ENCODE data around the gene IFIT1B.
"Not testable (repeated sequence)": the region's sequence is repeated elsewhere in the genome, so short reads cannot be mapped to it uniquely, and the experiment has no call there.

The IFIT1B gene

DNA sequence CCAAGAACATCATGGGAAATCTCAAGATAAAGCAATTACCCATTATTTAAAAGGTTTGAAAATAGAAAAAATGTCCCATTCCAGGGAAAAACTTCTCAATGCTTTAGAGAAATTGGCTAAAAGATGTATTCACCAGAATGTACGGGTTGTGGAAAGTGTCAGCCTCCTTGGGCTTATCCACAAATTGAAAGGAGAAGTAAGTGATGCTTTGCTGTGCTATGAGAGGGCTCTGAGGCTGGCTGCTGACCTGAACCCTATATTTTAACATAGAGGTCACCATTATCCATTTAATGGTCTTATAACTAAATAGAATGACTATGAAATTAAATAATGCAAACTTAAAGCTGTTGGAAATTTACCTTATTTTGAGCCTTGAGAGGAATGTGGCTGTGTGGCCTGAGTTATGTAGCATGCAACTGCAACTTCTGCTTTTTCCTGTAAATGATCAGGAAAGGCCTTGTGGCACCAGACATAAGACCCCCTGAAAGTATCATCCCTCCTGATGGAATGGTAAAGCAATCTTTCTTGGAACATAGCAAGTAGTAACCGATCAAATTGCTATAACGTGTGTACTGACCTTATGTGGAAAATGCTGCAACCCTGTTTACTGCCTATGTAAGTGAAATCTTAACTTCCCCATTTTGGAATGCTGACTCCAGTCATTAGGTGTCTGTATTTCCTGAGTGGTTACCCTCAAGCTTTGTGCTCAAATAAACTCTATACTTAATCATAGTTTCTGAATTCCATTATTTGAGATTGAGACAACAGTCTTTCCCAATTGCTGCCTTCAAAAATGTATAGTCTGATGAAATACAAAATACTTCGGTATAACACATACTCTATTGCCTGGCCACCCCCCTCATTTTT, 6.9 kb downstream of the IFIT1B start:
- no peak for DNase-seq

DNA sequence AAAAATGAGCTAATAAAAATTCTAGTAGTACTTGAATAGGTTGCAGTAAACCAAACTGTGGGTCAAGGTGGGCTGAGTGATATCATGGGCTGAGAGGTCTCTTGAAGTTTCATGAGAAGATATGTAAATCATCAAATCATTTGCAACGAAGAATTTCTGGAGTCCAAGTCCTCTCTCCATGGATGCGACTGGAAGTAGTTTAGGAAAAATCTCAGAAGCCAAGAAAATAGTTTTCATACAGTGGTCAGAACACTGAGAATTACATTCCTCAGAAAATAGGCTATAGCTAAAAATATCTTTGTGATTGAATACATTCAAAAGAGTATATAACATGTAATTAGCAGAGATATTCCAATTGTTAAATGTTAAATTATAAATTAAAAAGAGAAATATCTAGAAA, 10.9 kb downstream of the IFIT1B start:
- DNase-seq: no peak

DNA sequence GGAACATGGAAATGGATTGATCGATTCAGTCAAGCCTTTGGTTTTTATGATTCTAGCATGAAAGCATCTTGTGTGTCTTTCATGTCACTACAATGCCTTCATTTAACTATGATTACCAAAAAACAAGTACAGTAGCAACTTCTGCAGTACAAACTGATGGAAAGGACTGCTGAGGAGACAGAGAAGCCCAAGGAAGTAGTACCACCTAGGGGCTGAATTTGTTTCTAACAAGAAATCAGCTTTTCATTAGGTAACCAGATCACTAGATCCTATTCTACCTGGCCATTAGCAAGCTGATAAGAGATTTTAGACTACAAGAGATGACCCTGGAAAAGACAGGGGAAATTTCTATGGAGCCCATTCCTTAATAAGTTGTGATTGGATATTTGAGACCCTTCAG, 11.4 kb downstream of the IFIT1B start:
- peak in 1 of 14 donors; percentile 9 for DNase-seq

DNA sequence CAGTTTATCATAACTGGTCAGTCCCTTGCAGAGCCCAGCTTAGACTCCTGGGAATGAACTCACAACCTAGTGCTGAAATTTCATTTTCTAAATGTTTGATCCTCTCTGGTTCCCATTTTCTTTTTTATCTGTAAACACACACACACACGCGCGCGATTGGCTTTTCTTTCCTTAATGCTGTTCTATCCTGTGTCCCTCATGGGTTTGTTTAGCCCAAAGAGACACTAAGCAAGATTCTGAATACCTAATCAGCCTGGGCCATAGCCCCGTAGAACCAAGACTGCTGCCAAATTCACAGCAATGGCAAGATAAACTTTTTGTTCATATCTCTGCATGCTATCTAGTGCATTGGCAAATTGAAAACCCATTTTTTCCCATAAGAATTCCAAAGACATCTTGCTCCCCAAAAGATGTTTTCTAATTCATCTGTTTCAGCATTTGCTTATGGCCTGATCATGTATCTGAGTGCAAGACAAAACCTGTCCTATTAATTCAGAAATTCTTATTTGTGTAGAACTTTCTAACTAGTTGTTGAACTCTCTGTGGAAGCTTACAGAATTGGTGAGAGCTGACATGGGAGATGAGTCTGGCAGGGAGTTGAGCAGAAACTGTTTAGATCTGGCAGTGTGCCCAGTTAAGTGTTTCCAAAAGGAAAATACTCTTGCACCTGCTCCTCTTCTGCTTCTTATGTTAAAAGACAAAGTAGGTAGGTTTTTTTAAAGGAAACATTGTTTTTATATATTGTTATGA, 12.8 kb downstream of the IFIT1B start:
- DNase-seq: peak in 1 of 14 donors; percentile 35

DNA sequence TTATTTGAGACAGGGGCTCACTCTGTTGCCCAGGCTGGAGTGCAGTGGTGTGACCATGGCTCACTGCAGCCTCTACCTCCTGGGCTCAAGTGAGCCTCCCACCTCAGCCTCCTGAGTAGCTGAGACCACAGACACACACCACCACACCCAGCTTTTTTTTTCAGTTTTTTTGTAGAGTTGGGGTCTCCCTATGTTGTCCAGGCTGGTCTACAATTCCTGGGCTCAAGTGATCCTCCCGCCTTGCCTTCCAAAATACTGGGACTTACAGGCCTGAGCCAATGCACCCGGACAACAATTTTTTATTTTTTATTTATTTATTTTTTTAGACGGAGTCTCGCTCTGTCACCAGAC, 13.3 kb downstream of the IFIT1B start:
- DNase-seq: not testable (repeated sequence)

DNA sequence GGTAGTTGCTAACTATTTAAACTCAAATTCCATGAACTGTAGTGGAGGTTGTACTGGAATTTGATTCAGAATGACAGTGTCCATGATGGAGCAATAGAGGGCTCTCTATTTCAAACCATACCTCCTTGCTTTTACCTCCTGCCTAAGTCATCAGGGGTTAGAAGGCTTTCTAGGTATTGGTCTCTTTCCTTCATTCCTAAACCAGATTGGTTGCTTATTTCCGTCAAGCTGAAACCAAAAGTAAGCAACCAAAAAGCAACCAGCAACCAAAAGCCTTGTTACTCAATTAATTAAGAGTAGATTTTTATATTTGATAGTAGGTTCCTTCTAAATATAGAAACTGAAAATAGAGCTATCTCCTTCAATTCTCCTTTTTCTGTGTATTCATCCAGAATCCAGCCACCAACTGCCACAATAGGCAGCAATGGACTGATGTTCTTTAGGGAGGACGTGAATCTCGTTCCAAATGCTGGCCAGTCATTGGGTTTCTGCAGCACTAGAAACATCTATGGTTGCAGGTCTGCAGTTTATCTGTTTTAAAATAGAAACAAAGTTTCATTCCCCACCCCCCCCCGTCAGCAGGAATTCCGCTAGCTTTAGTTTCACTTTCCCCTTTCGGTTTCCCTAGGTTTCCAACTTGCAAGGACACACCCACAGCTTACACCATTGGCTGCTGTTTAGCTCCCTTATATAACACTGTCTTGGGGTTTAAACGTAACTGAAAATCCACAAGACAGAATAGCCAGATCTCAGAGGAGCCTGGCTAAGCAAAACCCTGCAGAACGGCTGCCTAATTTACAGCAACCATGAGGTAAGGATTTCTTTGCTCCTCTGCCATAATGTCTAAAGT, 14.3 kb downstream of the IFIT1B start, which contains the start of gene IFIT1:
TSS of gene IFIT1 (plus strand) at position 717 of the 850 bp plus-strand sequence. CDS start at position 807, 90 bp downstream.
- peak in 12 of 14 donors; percentile 23 to 93 (median 50) for DNase-seq

DNA sequence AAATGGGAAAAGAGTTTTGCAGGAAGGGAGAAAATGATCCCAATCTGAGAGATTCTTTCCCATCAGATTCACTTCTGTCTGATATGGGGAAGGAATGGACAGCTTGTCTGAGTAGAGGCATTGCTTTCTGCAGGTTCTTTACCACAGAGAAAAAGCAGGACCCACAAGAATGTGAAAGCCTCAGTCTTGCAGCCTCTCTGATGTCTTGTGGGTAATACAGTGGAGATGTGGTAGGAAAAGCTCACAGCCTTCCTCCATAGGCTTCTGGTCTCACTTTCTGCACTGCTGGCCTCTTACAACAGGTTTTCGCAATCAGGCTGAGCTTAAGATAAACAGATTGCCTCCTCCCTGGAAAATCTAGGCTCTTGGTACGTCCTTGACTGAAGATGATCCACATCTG, 15.1 kb downstream of the IFIT1B start:
- DNase-seq: peak in 7 of 14 donors; percentile 16 to 70 (median 28)

DNA sequence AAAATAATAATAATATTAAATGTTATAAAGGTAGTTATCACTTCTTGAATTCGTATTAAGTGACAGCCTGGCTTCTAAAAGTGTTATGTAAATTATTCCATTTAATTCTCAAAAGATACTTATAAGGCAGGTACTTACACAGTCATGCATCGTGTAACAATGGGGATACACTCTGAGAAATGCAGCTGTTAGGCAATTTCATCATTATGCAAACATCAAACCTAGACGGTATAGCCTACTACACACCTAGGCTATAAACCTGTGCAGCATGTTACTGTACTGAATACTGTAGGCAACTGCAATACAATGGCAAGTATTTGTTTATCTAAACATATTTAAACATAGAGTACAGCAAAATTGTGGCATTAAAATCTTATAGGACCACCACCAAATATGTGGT, 16.0 kb downstream of the IFIT1B start:
- no peak for DNase-seq

DNA sequence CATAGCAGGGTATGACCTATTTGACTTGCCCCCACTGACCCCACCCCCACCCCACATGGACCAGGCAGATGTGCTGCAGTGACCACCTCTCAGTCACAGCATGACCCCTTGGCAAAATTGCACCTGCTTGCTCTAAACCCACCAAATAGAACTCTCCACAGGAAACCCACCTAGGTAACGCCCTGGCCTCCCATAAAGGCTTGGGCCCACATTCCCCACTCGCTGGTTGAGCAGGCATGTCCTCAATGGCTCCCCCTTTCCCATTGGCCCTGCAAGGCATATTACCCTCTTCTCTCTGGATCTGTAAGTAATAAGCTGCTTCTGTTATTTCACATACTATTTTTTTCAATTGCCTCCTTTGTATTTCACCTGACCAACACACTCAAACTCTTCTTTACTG, 17.3 kb downstream of the IFIT1B start:
- DNase-seq: no peak

DNA sequence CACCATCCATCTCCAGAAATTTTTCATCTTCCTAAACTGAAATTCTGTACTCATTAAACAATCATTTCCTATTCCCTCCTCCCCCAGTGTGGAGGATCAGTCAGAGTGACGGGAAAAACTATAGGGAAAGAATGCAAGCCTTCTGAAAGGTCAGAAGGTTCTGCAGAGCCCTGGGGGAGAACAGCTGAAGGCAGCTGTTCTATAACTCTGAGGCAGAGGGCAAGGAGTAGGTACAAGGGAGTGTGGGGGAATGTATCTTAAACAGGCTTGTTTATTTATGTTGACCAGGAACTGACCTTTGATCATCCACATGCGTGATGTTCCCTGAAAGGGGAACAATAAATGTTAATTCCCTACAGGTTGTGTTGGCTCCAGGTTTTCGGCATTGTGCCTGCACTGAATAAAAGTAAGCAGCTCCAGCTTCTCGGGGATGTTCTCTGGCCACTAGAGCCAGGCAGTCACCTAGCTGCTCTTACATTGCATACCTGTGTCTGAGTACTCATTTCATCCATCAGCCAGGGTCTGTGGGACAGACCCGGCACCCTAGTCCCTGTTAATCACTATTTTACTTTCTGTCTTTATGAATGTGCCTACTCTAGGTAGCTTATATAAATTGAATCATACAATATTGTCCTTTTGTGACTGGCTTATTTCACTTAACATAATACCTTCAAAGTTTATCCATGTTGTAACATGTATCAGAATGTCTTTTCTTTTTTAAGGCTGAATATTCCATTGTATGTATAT, 20.3 kb downstream of the IFIT1B start:
- no peak for DNase-seq

DNA sequence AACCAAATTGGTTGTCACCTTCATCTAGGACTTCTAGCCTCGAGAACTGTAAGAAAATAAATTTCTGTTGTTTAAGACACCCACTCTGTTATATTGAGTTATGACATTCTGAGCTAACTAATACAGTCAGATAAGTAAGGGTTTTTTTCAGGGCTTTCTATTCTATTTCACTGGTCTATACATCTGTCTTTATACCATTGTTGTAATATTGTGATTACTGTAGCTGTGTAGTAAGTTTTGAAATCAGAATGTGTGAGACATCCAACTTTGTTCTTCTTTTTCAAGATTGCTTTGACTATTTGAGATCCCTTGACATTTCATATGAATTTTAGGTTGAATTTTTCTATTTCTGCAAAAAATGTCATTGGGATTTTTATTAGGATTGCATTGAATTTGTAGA, 22.1 kb downstream of the IFIT1B start:
- DNase-seq: no peak

DNA sequence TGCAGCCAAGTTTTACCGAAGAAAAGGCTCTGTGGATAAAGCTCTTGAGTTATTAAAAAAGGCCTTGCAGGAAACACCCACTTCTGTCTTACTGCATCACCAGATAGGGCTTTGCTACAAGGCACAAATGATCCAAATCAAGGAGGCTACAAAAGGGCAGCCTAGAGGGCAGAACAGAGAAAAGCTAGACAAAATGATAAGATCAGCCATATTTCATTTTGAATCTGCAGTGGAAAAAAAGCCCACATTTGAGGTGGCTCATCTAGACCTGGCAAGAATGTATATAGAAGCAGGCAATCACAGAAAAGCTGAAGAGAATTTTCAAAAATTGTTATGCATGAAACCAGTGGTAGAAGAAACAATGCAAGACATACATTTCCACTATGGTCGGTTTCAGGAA, 25.2 kb downstream of the IFIT1B start:
- no peak for DNase-seq

DNA sequence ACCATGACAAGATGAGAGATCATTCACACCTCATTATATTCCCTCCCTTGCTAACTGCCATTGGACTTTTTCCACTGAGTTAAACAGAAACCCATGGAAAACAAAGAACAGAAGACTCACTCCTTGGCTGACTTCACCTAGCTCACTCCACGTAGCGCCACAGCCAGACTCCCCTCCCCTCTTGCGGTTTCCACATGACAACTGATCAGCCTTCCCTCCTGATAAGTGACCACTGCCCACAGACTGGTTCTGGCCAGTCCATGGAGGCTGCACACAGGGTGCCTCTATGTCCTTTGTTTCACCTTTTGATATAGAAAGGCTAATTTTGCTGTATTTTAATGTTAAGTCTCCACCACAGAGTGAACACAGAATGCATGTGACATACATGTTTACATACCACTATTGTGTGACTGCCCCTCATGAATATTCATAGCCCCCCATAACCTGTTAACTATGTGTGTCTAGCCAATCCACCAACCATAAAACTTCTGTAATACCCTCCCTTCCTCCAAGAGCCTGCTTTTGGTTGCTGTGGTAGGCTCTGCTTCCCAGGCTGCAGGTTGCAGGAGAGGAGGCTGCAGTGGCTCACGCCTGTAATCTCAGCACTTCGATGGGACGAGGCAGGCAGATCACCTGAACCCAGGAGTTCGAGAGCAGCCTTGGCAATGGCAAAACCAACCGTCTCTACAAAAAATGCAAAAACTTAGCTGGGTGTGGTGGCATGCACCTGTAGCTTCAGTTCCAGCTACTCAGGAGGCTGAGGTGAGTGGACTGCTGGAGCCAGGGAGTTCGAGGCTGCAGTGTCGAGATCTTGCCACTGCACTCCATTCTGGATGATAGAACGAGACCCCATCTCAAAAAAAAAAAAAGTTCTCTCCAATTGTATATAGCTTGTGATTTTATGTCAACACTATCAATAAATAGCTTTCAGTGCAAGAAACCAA, 26.5 kb downstream of the IFIT1B start:
- DNase-seq: no peak

DNA sequence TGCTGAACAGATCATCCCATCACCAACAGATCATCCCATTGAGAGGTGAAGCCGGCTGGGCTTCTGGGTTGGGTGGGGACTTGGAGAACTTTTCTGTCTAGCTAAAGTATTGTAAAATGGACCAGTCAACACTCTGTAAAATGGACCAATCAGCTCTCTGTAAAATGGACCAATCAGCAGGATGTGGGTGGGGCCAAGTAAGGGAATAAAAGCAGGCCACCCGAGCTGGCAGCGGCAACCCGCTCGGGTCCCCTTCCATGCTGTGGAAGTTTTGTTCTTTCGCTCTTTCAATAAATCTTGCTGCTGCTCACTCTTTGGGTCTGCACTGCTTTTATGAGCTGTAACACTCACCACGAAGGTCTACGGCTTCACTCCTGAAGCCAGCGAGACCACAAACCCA, 28.3 kb downstream of the IFIT1B start:
- DNase-seq: not testable (repeated sequence)

DNA sequence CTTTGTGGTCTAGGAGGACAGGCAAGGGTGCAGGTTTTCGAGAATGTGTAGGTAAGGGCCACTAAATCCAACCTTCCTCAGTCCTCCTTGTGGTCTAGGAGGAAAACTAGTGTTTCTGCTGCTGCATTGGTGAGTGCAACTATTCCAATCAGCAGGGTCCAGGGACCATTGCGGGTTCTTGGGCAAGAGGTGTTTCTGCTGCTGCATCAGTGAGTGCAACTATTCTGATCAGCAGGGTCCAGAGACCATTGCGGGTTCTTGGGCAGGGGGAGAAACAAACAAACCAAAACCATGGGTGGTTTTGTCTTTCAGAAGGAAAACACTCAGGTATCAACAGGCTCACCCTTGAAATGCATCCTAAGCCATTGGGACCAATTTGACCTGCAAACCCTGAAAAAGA, 29.9 kb downstream of the IFIT1B start:
- DNase-seq: not testable (repeated sequence)

DNA sequence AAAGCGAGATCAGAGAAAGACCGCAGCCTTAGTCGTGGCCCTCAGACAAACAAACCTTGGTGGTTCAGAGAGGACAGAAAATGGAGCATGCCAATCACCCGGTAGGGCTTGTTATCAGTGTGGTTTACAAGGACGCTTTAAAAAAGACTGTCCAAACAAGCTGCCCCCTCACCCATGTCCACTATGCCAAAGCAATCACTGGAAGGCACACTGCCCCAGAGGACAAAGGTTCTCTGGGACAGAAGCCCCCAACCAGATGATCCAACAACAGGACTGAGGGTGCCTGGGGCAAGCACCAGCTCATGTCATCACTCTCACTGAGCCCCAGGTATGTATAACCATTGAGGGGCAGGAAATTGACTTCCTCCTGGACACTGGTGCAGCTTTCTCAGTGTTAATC, 31.4 kb downstream of the IFIT1B start:
- DNase-seq: not testable (repeated sequence)

DNA sequence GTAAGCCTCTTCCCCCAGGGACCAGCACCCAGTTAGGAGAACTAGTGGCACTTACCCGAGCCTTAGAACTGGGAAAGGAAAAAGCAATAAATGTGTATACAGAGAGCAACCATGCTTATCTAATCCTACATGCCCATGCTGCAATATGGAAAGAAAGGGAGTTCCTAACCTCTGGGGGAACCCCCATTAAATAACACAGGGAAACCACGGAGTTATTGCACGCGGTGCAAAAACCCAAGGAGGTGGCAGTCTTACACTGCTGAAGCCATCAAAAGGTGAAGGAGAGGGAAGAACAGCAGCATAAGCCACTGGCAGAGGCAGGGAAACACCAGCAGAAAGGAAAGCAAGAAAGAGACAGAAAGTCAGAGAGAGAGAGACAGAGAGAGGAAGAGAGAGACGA, 32.7 kb downstream of the IFIT1B start:
- DNase-seq: not testable (repeated sequence)

DNA sequence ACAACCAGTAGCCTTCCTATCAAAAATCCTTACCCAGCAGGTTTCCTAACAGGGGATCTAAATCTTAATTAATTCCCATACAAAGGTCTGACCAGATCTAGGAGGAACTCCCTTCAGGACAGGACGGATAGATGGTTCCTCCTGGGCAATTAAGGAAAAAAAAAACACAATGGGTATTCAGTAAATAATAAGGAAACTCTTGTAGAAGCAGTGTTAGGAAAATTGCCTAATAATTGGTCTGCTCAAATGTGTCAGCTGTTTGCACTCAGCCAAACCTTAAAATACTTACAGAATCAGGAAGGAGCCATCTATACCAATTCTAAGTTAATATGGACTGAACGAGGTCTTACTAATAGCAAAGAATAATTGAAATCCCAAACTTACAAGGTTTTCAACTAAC, 33.3 kb downstream of the IFIT1B start:
- DNase-seq: not testable (repeated sequence)

DNA sequence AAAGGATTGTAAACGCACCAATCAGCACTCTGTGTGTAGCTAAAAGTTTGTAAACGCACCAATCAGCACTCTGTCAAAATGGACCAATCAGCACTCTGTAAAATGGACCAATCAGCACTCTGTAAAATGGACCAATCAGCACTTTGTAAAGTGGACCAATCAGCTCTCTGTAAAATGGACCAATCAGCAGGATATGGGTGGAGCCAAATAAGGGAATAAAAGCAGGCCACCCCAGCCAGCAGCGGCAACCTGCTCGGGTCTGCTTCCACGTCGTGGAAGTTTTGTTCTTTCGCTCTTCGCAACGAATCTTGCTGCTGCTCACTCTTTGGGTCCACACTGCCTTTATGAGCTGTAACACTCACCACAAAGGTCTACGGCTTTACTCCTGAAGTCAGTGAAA, 34.4 kb downstream of the IFIT1B start:
- not testable (repeated sequence) for DNase-seq

DNA sequence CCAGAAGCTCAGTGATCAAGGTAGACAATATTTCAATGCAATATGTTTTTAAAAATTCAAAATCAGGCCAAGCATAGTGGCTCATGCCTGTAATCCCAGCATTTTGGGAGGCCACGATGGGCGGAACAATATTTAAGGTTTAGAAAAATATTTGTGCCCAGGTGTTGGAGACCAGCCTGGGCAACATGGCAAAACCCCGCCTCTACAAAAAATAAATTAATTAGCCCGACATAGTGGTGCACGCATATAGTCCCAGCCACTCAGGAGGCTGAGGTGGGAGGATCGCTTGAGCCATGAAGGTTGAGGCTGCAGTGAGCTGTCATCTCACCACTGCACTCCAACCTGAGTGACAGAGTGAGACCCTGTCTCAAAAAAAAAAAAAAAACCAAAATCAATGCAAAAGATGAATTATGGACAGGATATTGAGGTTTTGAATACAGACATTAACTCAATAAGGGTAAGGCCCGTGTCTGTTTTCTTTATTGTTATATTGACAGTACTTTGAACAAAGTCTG, 35.6 kb downstream of the IFIT1B start:
- no peak for DNase-seq

All from C1 segment of cervical spinal cord (tissue), 14 donors.